ENCODE measurements around the gene WARS2.

DNA sequence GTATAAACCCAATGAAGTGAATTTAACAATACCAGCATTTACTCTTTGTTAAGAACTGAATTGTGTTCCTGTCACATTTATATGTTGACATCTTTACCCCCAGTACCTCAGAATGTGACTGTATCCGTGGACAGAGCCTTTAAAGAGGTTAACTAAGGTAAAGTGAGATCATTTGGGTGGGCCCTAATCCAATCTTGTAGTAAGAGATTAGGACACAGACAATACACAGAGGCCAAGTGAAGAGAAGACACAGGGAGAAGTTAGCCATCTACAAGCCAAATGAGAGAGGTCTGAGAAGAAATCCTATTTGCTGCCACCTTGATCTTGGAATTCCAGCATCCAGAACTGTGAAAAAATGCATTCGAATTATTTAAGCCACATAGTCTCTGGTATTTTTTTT is 22.9 kb upstream of the WARS2 start:
- TF ChIP-seq, protein P1, sequence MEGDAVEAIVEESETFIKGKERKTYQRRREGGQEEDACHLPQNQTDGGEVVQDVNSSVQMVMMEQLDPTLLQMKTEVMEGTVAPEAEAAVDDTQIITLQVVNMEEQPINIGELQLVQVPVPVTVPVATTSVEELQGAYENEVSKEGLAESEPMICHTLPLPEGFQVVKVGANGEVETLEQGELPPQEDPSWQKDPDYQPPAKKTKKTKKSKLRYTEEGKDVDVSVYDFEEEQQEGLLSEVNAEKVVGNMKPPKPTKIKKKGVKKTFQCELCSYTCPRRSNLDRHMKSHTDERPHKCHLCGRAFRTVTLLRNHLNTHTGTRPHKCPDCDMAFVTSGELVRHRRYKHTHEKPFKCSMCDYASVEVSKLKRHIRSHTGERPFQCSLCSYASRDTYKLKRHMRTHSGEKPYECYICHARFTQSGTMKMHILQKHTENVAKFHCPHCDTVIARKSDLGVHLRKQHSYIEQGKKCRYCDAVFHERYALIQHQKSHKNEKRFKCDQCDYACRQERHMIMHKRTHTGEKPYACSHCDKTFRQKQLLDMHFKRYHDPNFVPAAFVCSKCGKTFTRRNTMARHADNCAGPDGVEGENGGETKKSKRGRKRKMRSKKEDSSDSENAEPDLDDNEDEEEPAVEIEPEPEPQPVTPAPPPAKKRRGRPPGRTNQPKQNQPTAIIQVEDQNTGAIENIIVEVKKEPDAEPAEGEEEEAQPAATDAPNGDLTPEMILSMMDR (IDR thresholded peaks at IDR 0.05): no peak
- TF ChIP-seq POLR2A (IDR thresholded peaks at IDR 0.05; ENCODE audit: low read depth): no peak
- no peak for TF ChIP-seq POLR2AphosphoS5 (IDR thresholded peaks at IDR 0.05)
- TF ChIP-seq EP300 (IDR thresholded peaks at IDR 0.05): no peak
